H1 (cell line): ENCODE data around the gene MRPS15.

Experiments
- CEBPB ChIP-seq: IDR thresholded peaks from 2 replicates; pipeline ENCODE4 v1.6.1; 2012; ENCODE audit warnings: low read depth, low read length
- GABPA ChIP-seq: IDR thresholded peaks from 2 replicates; pipeline ENCODE4 v1.6.1; 2011; ENCODE audit warnings: mild to moderate bottlenecking, low read length, moderate library complexity, borderline replicate concordance; ENCODE audit not compliant: insufficient read depth
- HDAC6 ChIP-seq: IDR thresholded peaks from one replicate; pipeline ENCODE4 v1.7.1; 2012; ENCODE audit warnings: low read depth, mild to moderate bottlenecking, inconsistent platforms, low read length, moderate library complexity
- JUND ChIP-seq: IDR thresholded peaks from 2 replicates; pipeline ENCODE4 v1.6.1; 2011; ENCODE audit warnings: mild to moderate bottlenecking, improper control_type of control experiment, low read length
- POLR2AphosphoS5 ChIP-seq: IDR thresholded peaks from 2 replicates; pipeline ENCODE4 v1.6.1; 2011; ENCODE audit warnings: low read depth, low read length
- SIN3A ChIP-seq, 2 experiments: IDR thresholded peaks in 1 of 2; conservative IDR thresholded peaks in 1 of 2; 2 replicates each; pipeline ENCODE4 v1.6.1; 2011 to 2012; ENCODE audit warnings: low read length in 2 of 2, improper control_type of control experiment in 1 of 2, low read depth in 1 of 2, mild to moderate bottlenecking in 1 of 2
- SRF ChIP-seq: IDR thresholded peaks from 2 replicates; pipeline ENCODE4 v1.6.1; 2011; ENCODE audit warnings: mild to moderate bottlenecking, low read depth, low read length, moderate library complexity
- TF ChIP-seq, protein P1 (sequence below), 3 experiments: IDR thresholded peaks; 1 replicate in 2 of 3; 2 replicates in 1 of 3; pipeline versions ENCODE4 v1.5.1 to v1.6.1; 2011; ENCODE audit warnings: low read length in 3 of 3, mild to moderate bottlenecking in 3 of 3, inconsistent platforms in 2 of 3, low read depth in 1 of 3, moderate library complexity in 1 of 3; ENCODE audit not compliant: insufficient read depth in 1 of 3; ENCODE audit errors: control extremely low read depth in 1 of 3

DNA sequence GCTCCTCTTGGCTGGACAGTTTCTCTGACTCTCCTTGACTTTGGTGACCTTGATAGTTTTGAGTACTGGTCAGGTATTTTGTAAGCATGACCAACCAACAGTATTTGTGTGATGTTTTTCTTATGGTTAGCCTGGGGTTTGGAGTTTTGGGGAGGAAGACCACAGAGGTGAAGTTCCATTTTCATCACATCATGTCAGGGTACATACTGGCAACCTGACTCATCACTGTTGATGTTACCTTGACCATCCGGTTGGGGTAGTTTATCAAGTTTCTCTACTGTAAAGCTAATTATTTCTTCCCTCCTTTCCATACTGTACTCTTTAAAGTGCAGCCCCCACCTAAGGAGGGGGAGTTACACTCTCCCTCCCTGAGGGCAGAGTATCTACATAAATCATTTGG lies 27.4 kb downstream of the MRPS15 start:
- TF ChIP-seq, protein P1, sequence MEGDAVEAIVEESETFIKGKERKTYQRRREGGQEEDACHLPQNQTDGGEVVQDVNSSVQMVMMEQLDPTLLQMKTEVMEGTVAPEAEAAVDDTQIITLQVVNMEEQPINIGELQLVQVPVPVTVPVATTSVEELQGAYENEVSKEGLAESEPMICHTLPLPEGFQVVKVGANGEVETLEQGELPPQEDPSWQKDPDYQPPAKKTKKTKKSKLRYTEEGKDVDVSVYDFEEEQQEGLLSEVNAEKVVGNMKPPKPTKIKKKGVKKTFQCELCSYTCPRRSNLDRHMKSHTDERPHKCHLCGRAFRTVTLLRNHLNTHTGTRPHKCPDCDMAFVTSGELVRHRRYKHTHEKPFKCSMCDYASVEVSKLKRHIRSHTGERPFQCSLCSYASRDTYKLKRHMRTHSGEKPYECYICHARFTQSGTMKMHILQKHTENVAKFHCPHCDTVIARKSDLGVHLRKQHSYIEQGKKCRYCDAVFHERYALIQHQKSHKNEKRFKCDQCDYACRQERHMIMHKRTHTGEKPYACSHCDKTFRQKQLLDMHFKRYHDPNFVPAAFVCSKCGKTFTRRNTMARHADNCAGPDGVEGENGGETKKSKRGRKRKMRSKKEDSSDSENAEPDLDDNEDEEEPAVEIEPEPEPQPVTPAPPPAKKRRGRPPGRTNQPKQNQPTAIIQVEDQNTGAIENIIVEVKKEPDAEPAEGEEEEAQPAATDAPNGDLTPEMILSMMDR (IDR thresholded peaks at IDR 0.05; ENCODE audit: control extremely low read depth in 1 of 3, insufficient read depth in 1 of 3, low read depth in 1 of 3, low read length in 3 of 3), result no peak
- TF ChIP-seq POLR2AphosphoS5 (no peak), GABPA (no peak), SRF (no peak), CEBPB (no peak), JUND (no peak), HDAC6 (no peak), SIN3A (conservative IDR thresholded peaks at IDR 0.05 in 1 of 2, IDR thresholded peaks at IDR 0.05 in 1 of 2; ENCODE audit: low read depth in 1 of 2, low read length in 2 of 2) (no peak)
